Mesothelial cell of epicardium (in vitro differentiated cells): Measurements from ENCODE around the gene PYM1. TPM values are rescaled to one million over a fixed set of nuclear protein-coding genes. Genes with fewer than 3 reads are reported as not detected.

ENCODE experiments used
- DNase-seq, 2 experiments: peaks; one replicate each; pipeline ENCODE4 v3.0.0; 2021; ENCODE audit warnings: low spot score in 2 of 2; ENCODE audit not compliant: unreplicated experiment in 2 of 2
- H3K27ac Mint-ChIP-seq: 2 replicates; pipeline ENCODE4 v1.8.0; 2021; ENCODE audit warnings: mixed read lengths
- H3K27me3 Mint-ChIP-seq: 2 replicates; pipeline ENCODE4 v1.8.0; 2021; ENCODE audit warnings: low read depth, mixed read lengths
- H3K36me3 Mint-ChIP-seq: 2 replicates; pipeline ENCODE4 v1.8.0; 2021; ENCODE audit warnings: mixed read lengths
- H3K4me1 Mint-ChIP-seq: 2 replicates; pipeline ENCODE4 v1.8.0; 2021; ENCODE audit warnings: mixed read lengths
- H3K4me3 Mint-ChIP-seq: 2 replicates; pipeline ENCODE4 v1.8.0; 2021; ENCODE audit warnings: mild to moderate bottlenecking, moderate library complexity, mixed read lengths
- H3K9me3 Mint-ChIP-seq: 2 replicates; pipeline ENCODE4 v1.8.0; 2021; ENCODE audit warnings: mixed read lengths
- CTCF ChIP-seq: fragments of 200-600 bp; sonication (generic); IDR thresholded peaks from one replicate; pipeline ENCODE4 v1.5.0; 2021; ENCODE audit warnings: antibody characterized with exemption; ENCODE audit not compliant: unreplicated experiment
- total RNA-seq: library from RNA; stranded (reverse); gene quantifications from 3 replicates; pipeline ENCODE4 v1.2.1, GENCODE V29; 2021

The PYM1 gene
- total RNA-seq, 1 donor from 2014 or later = 22.9 TPM

GRCh38 chr12:55901881-55902490, 25.7 kb downstream of the PYM1 start:
- H3K27me3 Mint-ChIP-seq = no peaks in the 10 kb centered on the region
- H3K36me3 Mint-ChIP-seq = peaks cover 7% of the 10 kb centered on the region
- H3K27ac Mint-ChIP-seq = peak overlapping the region; percentile 18
- no peaks in the 10 kb centered on the region for H3K4me1 Mint-ChIP-seq
- DNase-seq = no peak
- H3K9me3 Mint-ChIP-seq = no peaks in the 10 kb centered on the region
- no peak for TF ChIP-seq CTCF
- H3K4me3 Mint-ChIP-seq = no peak overlapping the region

GRCh38 chr12:55899082-55899481, 28.6 kb downstream of the PYM1 start:
- no peaks in the 10 kb centered on the region for H3K9me3 Mint-ChIP-seq
- no peaks in the 10 kb centered on the region for H3K27me3 Mint-ChIP-seq
- no peak for DNase-seq
- peaks cover 7% of the 10 kb centered on the region for H3K36me3 Mint-ChIP-seq
- peak overlapping the region; percentile 58 for H3K27ac Mint-ChIP-seq
- no peak for TF ChIP-seq CTCF
- H3K4me1 Mint-ChIP-seq = no peaks in the 10 kb centered on the region
- no peak overlapping the region for H3K4me3 Mint-ChIP-seq

GRCh38 chr12:55893723-55894122, 34.0 kb downstream of the PYM1 start:
- H3K27me3 Mint-ChIP-seq = no peaks in the 10 kb centered on the region
- no peaks in the 10 kb centered on the region for H3K36me3 Mint-ChIP-seq
- no peak overlapping the region for H3K4me3 Mint-ChIP-seq
- no peak overlapping the region for H3K27ac Mint-ChIP-seq
- peaks cover 13% of the 10 kb centered on the region for H3K9me3 Mint-ChIP-seq
- no peak for TF ChIP-seq CTCF
- no peaks in the 10 kb centered on the region for H3K4me1 Mint-ChIP-seq
- DNase-seq = no peak

DNA sequence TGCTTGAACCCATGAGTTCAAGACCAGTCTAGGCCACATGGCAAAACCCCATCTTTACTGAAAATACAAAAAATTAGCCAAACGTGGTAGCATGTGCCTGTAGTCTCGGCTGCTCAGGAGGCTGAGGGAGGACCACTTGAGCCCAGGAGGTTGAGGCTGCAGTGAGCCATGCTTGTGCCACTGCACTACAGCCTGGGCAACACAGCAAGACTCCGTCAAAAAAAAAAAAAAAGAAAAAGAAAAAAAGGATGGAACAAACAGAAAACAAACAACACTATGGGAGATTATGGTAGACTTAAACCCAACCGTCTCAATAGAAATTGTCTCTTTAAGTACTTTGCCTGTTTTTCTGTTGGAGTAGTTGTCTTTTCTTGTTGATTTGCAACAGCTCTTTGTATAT, 36.4 kb downstream of the PYM1 start:
- H3K27ac Mint-ChIP-seq = no peak overlapping the region
- TF ChIP-seq CTCF = no peak
- H3K4me3 Mint-ChIP-seq = no peak overlapping the region
- no peaks in the 10 kb centered on the region for H3K4me1 Mint-ChIP-seq
- no peak for DNase-seq
- no peaks in the 10 kb centered on the region for H3K27me3 Mint-ChIP-seq
- peaks cover 16% of the 10 kb centered on the region for H3K9me3 Mint-ChIP-seq
- H3K36me3 Mint-ChIP-seq = no peaks in the 10 kb centered on the region

DNA sequence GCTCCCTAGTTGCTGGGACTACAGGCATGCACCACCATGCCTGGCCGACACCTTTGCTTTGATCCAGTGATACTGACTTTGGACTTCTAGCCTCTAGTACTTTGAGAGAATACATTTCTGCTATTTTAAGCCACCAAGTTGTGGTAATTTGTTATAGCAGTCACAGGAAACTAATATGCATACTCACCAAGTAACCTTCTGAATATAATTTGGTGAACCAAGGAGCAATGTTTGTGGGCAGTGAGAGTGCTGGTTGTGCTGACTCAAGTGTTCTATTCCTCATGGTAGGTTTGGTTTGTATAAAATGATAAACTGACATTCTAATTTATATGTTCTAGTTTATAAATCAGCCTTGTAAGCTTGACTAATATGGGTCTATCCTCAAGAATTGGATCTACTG, 42.6 kb downstream of the PYM1 start:
- DNase-seq = no peak
- TF ChIP-seq CTCF = no peak
- H3K27ac Mint-ChIP-seq = no peak overlapping the region
- peaks cover 3% of the 10 kb centered on the region for H3K9me3 Mint-ChIP-seq
- H3K27me3 Mint-ChIP-seq = no peaks in the 10 kb centered on the region
- H3K4me1 Mint-ChIP-seq = no peaks in the 10 kb centered on the region
- H3K36me3 Mint-ChIP-seq = no peaks in the 10 kb centered on the region
- H3K4me3 Mint-ChIP-seq = no peak overlapping the region

DNA sequence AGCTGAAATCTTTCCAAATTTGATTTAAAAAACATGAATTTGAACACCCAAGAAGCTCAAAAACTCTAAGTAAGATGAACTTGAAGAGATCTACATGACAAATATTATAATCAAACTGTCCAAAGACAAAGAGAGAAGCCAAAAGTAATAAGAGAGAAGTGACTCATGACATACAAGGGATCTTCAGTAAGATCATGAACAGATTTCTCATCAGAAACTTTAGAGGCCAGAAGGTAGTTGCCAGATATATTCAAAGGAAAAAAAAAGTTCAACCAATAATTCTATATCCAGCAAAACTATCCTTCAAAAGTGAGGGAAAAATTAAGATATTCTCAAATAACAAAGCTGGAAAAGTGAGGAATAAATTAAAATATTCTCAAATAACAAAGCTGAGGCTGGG, 49.9 kb downstream of the PYM1 start:
- Mint-ChIP-seq H3K27me3 (no peaks in the 10 kb centered on the region), H3K4me3 (no peak overlapping the region), H3K4me1 (peaks cover 8% of the 10 kb centered on the region), H3K27ac (no peak overlapping the region), H3K9me3 (peaks cover 9% of the 10 kb centered on the region), H3K36me3 (peaks cover 10% of the 10 kb centered on the region)
- no peak for DNase-seq
- TF ChIP-seq CTCF = no peak
